ENCODE results near the gene C4orf46.
"Not testable (repeated sequence)": the region's sequence is repeated elsewhere in the genome, so short reads cannot be mapped to it uniquely, and the experiment has no call there.

The C4orf46 gene

GRCh38 chr4:158671665-158671914, at the start of gene C4orf46:
TSS of gene C4orf46 (minus strand) at chr4:158671887. CDS start at chr4:158671801, 86 bp downstream.
- DNase-seq (ENCODE audit: low read depth), result no peak

GRCh38 chr4:158715802-158716201, 44.1 kb upstream of the C4orf46 start:
- DNase-seq (ENCODE audit: low read depth), result no peak

GRCh38 chr4:158714937-158715336, 43.2 kb upstream of the C4orf46 start:
- no peak for DNase-seq (ENCODE audit: low read depth)

GRCh38 chr4:158712622-158713021, 40.9 kb upstream of the C4orf46 start:
- not testable (repeated sequence) for DNase-seq (ENCODE audit: low read depth)

- no peak for DNase-seq (ENCODE audit: low read depth)
These were observed 39.1 kb upstream of the C4orf46 start for GRCh38 chr4:158710814-158711213.

- DNase-seq (ENCODE audit: low read depth), result no peak
These were observed 32.6 kb upstream of the C4orf46 start for GRCh38 chr4:158704274-158704673.

GRCh38 chr4:158688813-158689212, 17.1 kb upstream of the C4orf46 start:
- DNase-seq (ENCODE audit: low read depth), result no peak

- no peak for DNase-seq (ENCODE audit: low read depth)
These were observed 10.4 kb upstream of the C4orf46 start for GRCh38 chr4:158682066-158682465.

GRCh38 chr4:158681629-158682028, 9.9 kb upstream of the C4orf46 start:
- DNase-seq (ENCODE audit: low read depth), result no peak

- DNase-seq (ENCODE audit: low read depth), result no peak
These were observed 7.1 kb upstream of the C4orf46 start for GRCh38 chr4:158678767-158679166.

- no peak for DNase-seq (ENCODE audit: low read depth)
These were observed 4.4 kb upstream of the C4orf46 start for GRCh38 chr4:158676076-158676475.

- DNase-seq (ENCODE audit: low read depth), result no peak
These were observed 1.9 kb upstream of the C4orf46 start for GRCh38 chr4:158673633-158674032.

- DNase-seq (ENCODE audit: low read depth), result peak; percentile 88
These were observed 474 bp upstream of the C4orf46 start, which contains the start of gene ETFDH for GRCh38 chr4:158671915-158672806. TSS of gene ETFDH (plus strand) at chr4:158672296. CDS start at chr4:158672457, 161 bp downstream.

GRCh38 chr4:158670975-158671664, 567 bp downstream of the C4orf46 start:
- peak; percentile 21 for DNase-seq (ENCODE audit: low read depth)

- no peak for DNase-seq (ENCODE audit: low read depth)
These were observed 2.4 kb downstream of the C4orf46 start for GRCh38 chr4:158669310-158669709.

GRCh38 chr4:158667651-158668198, 4.0 kb downstream of the C4orf46 start:
- no peak for DNase-seq (ENCODE audit: low read depth)

- no peak for DNase-seq (ENCODE audit: low read depth)
These were observed 4.8 kb downstream of the C4orf46 start for GRCh38 chr4:158666892-158667291.

- no peak for DNase-seq (ENCODE audit: low read depth)
These were observed 6.9 kb downstream of the C4orf46 start for GRCh38 chr4:158664806-158665205.

- DNase-seq (ENCODE audit: low read depth), result not testable (repeated sequence)
These were observed 7.7 kb downstream of the C4orf46 start for GRCh38 chr4:158663707-158664625.

- DNase-seq (ENCODE audit: low read depth), result not testable (repeated sequence)
These were observed 8.4 kb downstream of the C4orf46 start for GRCh38 chr4:158663255-158663654.

- DNase-seq (ENCODE audit: low read depth), result no peak
These were observed 14.4 kb downstream of the C4orf46 start for GRCh38 chr4:158657291-158657690.

- no peak for DNase-seq (ENCODE audit: low read depth)
These were observed 15.2 kb downstream of the C4orf46 start for GRCh38 chr4:158656439-158656838.

Measured in stimulated activated CD8-positive, alpha-beta memory T cell treated with anti-CD3 and anti-CD28 coated beads, Interleukin-15, amount 100 ng/mL, for 24 hours (primary cell).